H54 (cell line): ENCODE measurements around the gene FAM174C.

Source experiments
- DNase-seq: peaks from one replicate; pipeline ENCODE4 v3.0.0; 2011; ENCODE audit warnings: low spot score, mixed read lengths; ENCODE audit not compliant: insufficient read length
- FAIRE-seq: peaks from 3 replicates; lab custom pipeline; 2011; peaks lifted over from hg19 to GRCh38; lab: Jason Lieb, UNC
- POLR2A ChIP-seq: IDR thresholded peaks from 2 replicates; pipeline ENCODE4 v1.6.1; 2011; ENCODE audit warnings: low read depth, mild to moderate bottlenecking, low read length

The FAM174C gene

GRCh38 chr19:1290196-1290702, 14.9 kb downstream of the FAM174C start:
- FAIRE-seq, result no peak
- no peak for TF ChIP-seq POLR2A
- no peak for DNase-seq

GRCh38 chr19:1290703-1291651, 15.6 kb downstream of the FAM174C start:
- no peak for FAIRE-seq
- no peak for TF ChIP-seq POLR2A
- no peak for DNase-seq

GRCh38 chr19:1291761-1292418, 16.6 kb downstream of the FAM174C start:
- TF ChIP-seq POLR2A, result no peak
- FAIRE-seq (no peak), DNase-seq (no peak)

GRCh38 chr19:1292419-1293151, 17.3 kb downstream of the FAM174C start:
- no peak for FAIRE-seq
- TF ChIP-seq POLR2A, result no peak
- no peak for DNase-seq

GRCh38 chr19:1293782-1294604, 18.7 kb downstream of the FAM174C start:
- no peak for FAIRE-seq
- no peak for DNase-seq
- TF ChIP-seq POLR2A, result no peak

GRCh38 chr19:1294688-1295087, 19.4 kb downstream of the FAM174C start:
- TF ChIP-seq POLR2A, result no peak
- no peak for DNase-seq
- no peak for FAIRE-seq

GRCh38 chr19:1295169-1296012, 20.1 kb downstream of the FAM174C start:
- DNase-seq, result no peak
- FAIRE-seq, result no peak
- TF ChIP-seq POLR2A, result no peak

- DNase-seq (no peak), FAIRE-seq (no peak)
- no peak for TF ChIP-seq POLR2A
These were observed 20.7 kb downstream of the FAM174C start for GRCh38 chr19:1296078-1296477.

GRCh38 chr19:1296575-1297271, 21.4 kb downstream of the FAM174C start:
- TF ChIP-seq POLR2A, result no peak
- FAIRE-seq, result no peak
- no peak for DNase-seq

- FAIRE-seq (no peak), DNase-seq (no peak)
- no peak for TF ChIP-seq POLR2A
These were observed 22.9 kb downstream of the FAM174C start for GRCh38 chr19:1298235-1298634.

GRCh38 chr19:1299801-1300200, 24.5 kb downstream of the FAM174C start:
- no peak for DNase-seq
- TF ChIP-seq POLR2A, result no peak
- FAIRE-seq, result no peak
